AG10803 (cell line): ENCODE data around the gene PDIA3.

Source experiments
- DNase-seq: peaks from one replicate; pipeline ENCODE4 v3.0.0; 2010; ENCODE audit warnings: low read depth
- H3K4me3 ChIP-seq: 2 replicates; pipeline ENCODE4 v1.5.1; 2011; ENCODE audit warnings: mild to moderate bottlenecking, low read length, control low read depth
- CTCF ChIP-seq: conservative IDR thresholded peaks from 2 replicates; pipeline ENCODE4 v1.5.1; 2011; ENCODE audit warnings: mild to moderate bottlenecking, low read length, control low read depth, inconsistent platforms

The PDIA3 gene

GRCh38 chr15:43748376-43748775 is 2.1 kb downstream of the PDIA3 start:
- TF ChIP-seq CTCF, result no peak
- peak; percentile 34 for DNase-seq
- peak overlapping the region; percentile 72 for H3K4me3 ChIP-seq

- H3K4me3 ChIP-seq, result peak overlapping the region; percentile 26; the same call in 1 of the 2 replicates
- no peak for TF ChIP-seq CTCF
- DNase-seq, result no peak
These were observed 3.6 kb downstream of the PDIA3 start for GRCh38 chr15:43749690-43750345.

GRCh38 chr15:43751885-43752284 is 5.6 kb downstream of the PDIA3 start:
- H3K4me3 ChIP-seq, result no peak overlapping the region
- no peak for TF ChIP-seq CTCF
- DNase-seq, result no peak

- TF ChIP-seq CTCF, result no peak
- peak; percentile 17 for DNase-seq
- H3K4me3 ChIP-seq, result no peak overlapping the region
These were observed 16.6 kb downstream of the PDIA3 start for GRCh38 chr15:43762824-43763223.

GRCh38 chr15:43763819-43764446 is 17.7 kb downstream of the PDIA3 start:
- peak; percentile 49 for DNase-seq
- no peak for TF ChIP-seq CTCF

GRCh38 chr15:43769584-43770228 is 23.5 kb downstream of the PDIA3 start:
- H3K4me3 ChIP-seq, result no peak overlapping the region
- peak; percentile 65 for DNase-seq
- peak; percentile 90 for TF ChIP-seq CTCF

More at GRCh38 chr15:43763819-43764446, 17.7 kb downstream of the PDIA3 start:
- no peak overlapping the region for H3K4me3 ChIP-seq
